Smooth muscle cell of the umbilical artery (primary cell): ENCODE results near the gene CGB7. TPM values are rescaled to one million over a fixed set of nuclear protein-coding genes. Genes with fewer than 3 reads are reported as not detected.

ENCODE experiments used
- total RNA-seq: library from RNA; depleted of rRNA; stranded (reverse); fragments of >200 nt; gene quantifications from 2 replicates; pipeline ENCODE4 v1.2.3, GENCODE V29; 2014

CGB7 gene
- total RNA-seq = 0.23 and 0.30 TPM in 2 replicates

GRCh38 chr19:49057636-49058234 is at the start of gene CGB7:
TSS of gene CGB7 (minus strand) at chr19:49057749. CDS start at chr19:49055375, 2,374 bp downstream.

GRCh38 chr19:49085020-49085867 is 27.7 kb upstream of the CGB7 start, which contains the start of gene SNRNP70:
TSS of gene SNRNP70 (plus strand) at chr19:49085451. CDS start at chr19:49086415, 964 bp downstream.

GRCh38 chr19:49064768-49065611 is 7.4 kb upstream of the CGB7 start, which contains the start of gene NTF4:
TSS of gene NTF4 (minus strand) at chr19:49064818. CDS start at chr19:49061997, 2,821 bp downstream.

GRCh38 chr19:49049011-49049410 is 8.5 kb downstream of the CGB7 start, which contains the start of gene CGB8:
TSS of gene CGB8 (minus strand) at chr19:49049111. CDS start at chr19:49048739, 372 bp downstream.

GRCh38 chr19:49043548-49043947 is 14.0 kb downstream of the CGB7 start, which contains the start of gene CGB5:
TSS of gene CGB5 (plus strand) at chr19:49043848. CDS start at chr19:49044210, 362 bp downstream.

GRCh38 chr19:49036815-49037214 is 20.7 kb downstream of the CGB7 start, which contains the start of gene CGB1:
TSS of gene CGB1 (minus strand) at chr19:49036895. CDS start at chr19:49036711, 184 bp downstream.

GRCh38 chr19:49031642-49032301 is 25.8 kb downstream of the CGB7 start, which contains the start of gene CGB2:
TSS of gene CGB2 (plus strand) at chr19:49031890. CDS start at chr19:49032096, 206 bp downstream.

GRCh38 chr19:49024233-49024632 is 33.3 kb downstream of the CGB7 start, which contains the start of gene CGB3:
TSS of gene CGB3 (minus strand) at chr19:49024333. CDS start at chr19:49023971, 362 bp downstream.

GRCh38 chr19:49017041-49017665 is 40.4 kb downstream of the CGB7 start, which contains the start of gene LHB:
TSS of gene LHB (minus strand) at chr19:49017091. CDS start at chr19:49017081, 10 bp downstream.

Other genes starting within 250 kb of the CGB7 start
- 17.8 and 34.5 TPM in 2 replicates for gene BCAT2, start 246.7 kb downstream of the CGB7 start, total RNA-seq
- 5.5 and 19.0 TPM in 2 replicates for gene HSD17B14, start 221.3 kb downstream of the CGB7 start, total RNA-seq
- gene PLEKHA4, start 189.1 kb downstream of the CGB7 start, total RNA-seq = 4.2 and 6.6 TPM in 2 replicates
- gene PPP1R15A, start 185.3 kb downstream of the CGB7 start, total RNA-seq = 47.0 and 52.0 TPM in 2 replicates
- gene TULP2, start 159.0 kb downstream of the CGB7 start, total RNA-seq = 0.09 and 0.30 TPM in 2 replicates
- gene NUCB1, start 157.4 kb downstream of the CGB7 start, total RNA-seq = 319 and 392 TPM in 2 replicates
- gene DHDH, start 124.0 kb downstream of the CGB7 start, total RNA-seq = not detected in 2 replicates
- 116 and 123 TPM in 2 replicates for gene BAX, start 102.9 kb downstream of the CGB7 start, total RNA-seq
- gene FTL, start 92.4 kb downstream of the CGB7 start, total RNA-seq = 2,285 and 3,939 TPM in 2 replicates
- gene GYS1, start 64.4 kb downstream of the CGB7 start, total RNA-seq = 47.5 and 55.9 TPM in 2 replicates
- gene RUVBL2, start 63.9 kb downstream of the CGB7 start, total RNA-seq = 176 and 217 TPM in 2 replicates
- gene LHB, start 40.7 kb downstream of the CGB7 start, total RNA-seq = not detected in 2 replicates
- gene CGB3, start 33.4 kb downstream of the CGB7 start, total RNA-seq = not detected in 2 replicates
- gene CGB2, start 25.9 kb downstream of the CGB7 start, total RNA-seq = not detected in 2 replicates
- not detected in 2 replicates for gene CGB1, start 20.9 kb downstream of the CGB7 start, total RNA-seq
- not detected in 2 replicates for gene CGB5, start 13.9 kb downstream of the CGB7 start, total RNA-seq
- gene CGB8, start 8.6 kb downstream of the CGB7 start, total RNA-seq = not detected in 2 replicates
- gene NTF4, start 7.1 kb upstream of the CGB7 start, total RNA-seq = 0.30 TPM in 1 of 2 replicates, not detected in the other
- not detected in 2 replicates for gene KCNA7, start 14.9 kb upstream of the CGB7 start, total RNA-seq
- 86.7 and 121 TPM in 2 replicates for gene SNRNP70, start 27.7 kb upstream of the CGB7 start, total RNA-seq
- gene LIN7B, start 56.6 kb upstream of the CGB7 start, total RNA-seq = 6.3 and 13.7 TPM in 2 replicates
- gene C19orf73, start 61.4 kb upstream of the CGB7 start, total RNA-seq = 0.89 and 0.97 TPM in 2 replicates
- 3.3 and 8.0 TPM in 2 replicates for gene PPFIA3, start 61.8 kb upstream of the CGB7 start, total RNA-seq
- 0.14 TPM in 1 of 2 replicates, not detected in the other for gene HRC, start 97.6 kb upstream of the CGB7 start, total RNA-seq
- gene TRPM4, start 100.0 kb upstream of the CGB7 start, total RNA-seq = 13.4 and 23.1 TPM in 2 replicates